GM19372 (cell line): Measurements from ENCODE around the gene CTNND2.
"Not testable (repeated sequence)": the region's sequence is repeated elsewhere in the genome, so short reads cannot be mapped to it uniquely, and the experiment has no call there.

Source experiments
- ATAC-seq: cut with Tn5 transposase; IDR thresholded peaks from one replicate; pipeline ENCODE4 v1.9.1; 2021; ENCODE audit warnings: mild to moderate bottlenecking, low read depth, moderate library complexity; ENCODE audit not compliant: unreplicated experiment

CTNND2 gene

GRCh38 chr5:11494340-11494739, 409.9 kb downstream of the CTNND2 start:
- no peak for ATAC-seq

DNA sequence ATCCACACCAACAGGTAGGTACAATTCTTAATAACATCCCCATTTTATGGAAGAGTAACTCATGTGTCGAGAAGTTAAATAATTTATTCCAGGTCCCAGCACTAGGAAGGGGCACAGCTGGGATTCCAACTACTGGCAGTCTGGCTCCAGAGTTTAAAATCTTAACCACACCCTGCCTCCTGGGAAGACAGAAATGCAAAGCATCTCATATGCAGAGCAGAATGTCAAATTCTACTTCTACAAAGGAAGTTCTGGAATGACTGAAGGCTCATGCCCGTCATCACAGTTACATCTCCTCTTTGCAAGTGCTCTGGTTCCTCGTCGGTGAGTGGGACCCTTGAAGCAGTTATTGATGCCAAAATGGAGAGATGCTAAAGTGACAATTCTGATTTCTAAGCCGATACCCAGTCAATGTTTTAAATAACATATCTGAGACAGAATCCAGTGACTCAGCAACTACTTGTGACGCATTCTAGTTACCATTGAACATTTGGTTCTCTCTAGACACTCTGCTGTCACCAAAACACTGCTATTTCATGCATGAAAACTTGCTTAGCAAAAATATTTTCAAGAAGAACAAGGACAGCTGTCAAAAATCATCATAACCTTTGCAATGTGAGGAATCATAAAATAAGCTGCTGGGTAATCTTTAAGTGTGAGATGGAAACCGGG, 412.7 kb downstream of the CTNND2 start:
- no peak for ATAC-seq

- ATAC-seq = no peak
Observed at GRCh38 chr5:11483630-11484029, 420.6 kb downstream of the CTNND2 start.

DNA sequence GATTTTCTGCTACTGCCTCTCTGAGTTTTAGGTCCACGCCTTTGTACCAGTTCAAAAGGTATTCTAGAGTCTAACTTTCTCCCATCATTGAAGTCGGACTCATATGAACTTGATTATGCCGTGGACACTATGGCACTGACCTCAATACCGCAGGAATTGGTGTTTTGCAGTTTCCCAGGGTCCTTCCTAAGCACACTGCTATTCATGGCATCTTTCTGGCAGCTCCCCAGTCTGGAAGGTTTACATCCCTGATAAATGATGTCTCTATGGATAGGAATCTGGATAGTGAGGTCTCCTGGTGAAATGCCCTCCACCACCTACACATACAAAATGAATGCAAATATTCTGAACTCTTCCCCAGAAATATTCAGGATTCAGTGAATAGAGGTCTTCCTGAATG, 422.2 kb downstream of the CTNND2 start:
- no peak for ATAC-seq

GRCh38 chr5:11477786-11478185, 426.5 kb downstream of the CTNND2 start:
- ATAC-seq = no peak

- ATAC-seq = no peak
Observed at GRCh38 chr5:11476866-11477265, 427.4 kb downstream of the CTNND2 start.

DNA sequence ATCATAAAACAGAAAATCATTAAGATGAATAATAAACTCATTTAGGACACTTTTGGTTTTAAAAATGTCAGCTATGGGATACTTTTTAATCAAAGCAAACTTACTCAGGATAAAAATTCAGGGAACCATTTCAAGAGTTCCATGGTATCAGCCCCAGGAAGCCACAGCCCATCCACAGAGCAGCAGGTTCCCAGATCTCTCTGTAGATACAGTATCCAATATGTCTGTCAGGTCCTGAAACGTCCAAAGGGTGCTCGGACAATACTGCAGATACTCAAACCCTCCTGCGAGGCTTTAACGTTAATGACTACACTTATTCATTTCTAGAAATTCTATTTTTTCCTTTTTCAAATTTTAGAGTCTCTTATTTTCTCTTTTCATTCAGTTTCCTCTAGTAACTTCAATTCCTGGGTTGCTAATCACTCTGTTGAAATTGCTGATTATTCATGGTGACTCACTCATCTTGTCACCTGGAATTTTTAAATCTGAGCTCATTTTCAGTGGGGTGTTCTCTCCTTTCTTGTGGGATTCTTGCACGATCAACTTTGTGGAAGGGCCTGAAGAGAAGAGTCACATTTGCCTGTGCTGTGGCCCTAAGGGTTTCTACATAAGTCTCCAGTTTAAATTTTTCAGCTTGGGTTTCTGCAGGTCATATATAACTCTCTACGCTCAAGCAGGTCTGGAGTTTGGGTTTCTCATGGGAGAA, 435.8 kb downstream of the CTNND2 start:
- no peak for ATAC-seq

- no peak for ATAC-seq
Observed at GRCh38 chr5:11467588-11467987, 436.7 kb downstream of the CTNND2 start.

- ATAC-seq = no peak
Observed at GRCh38 chr5:11459716-11460115, 444.5 kb downstream of the CTNND2 start.

DNA sequence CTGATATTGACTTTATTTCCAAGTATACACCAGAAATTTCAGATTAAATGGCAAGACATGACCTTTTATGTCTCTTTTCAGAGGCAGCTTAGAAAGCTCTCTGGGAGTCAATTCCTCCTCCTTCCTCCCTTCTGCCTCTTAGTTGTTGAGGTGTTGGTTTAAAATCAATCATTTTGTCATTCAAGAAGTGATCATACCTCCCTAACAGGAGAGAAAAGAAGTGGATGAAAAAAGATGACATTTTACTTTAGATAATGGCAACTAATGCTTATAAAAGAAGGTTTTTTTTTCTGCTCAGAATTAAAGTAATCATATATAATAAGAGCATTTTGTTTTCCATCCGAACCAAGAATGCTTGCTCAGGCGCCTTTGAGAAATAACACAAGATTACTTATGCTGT, 448.7 kb downstream of the CTNND2 start:
- no peak for ATAC-seq

GRCh38 chr5:11452852-11453251, 451.4 kb downstream of the CTNND2 start:
- no peak for ATAC-seq

DNA sequence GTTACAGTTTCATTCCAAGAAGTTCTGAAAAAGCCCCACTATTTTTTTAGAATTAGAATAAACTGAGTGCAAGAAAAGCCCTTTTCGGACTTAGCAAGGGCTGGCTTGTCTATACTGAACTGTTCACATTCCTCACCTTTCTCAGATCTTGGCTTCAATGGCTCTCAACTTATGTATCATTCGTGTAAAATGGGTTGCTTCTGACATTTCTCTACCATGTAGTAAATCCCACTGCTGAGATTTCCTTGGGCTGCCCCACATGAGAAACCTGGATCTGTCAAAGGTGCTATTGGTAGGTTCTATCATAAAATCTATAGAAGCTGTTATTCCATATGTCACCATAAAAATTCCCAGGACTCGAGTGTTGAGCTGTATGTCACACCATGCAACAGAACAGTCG, 454.3 kb downstream of the CTNND2 start:
- no peak for ATAC-seq

- ATAC-seq = no peak
Observed at GRCh38 chr5:11449217-11449616, 455.0 kb downstream of the CTNND2 start.

DNA sequence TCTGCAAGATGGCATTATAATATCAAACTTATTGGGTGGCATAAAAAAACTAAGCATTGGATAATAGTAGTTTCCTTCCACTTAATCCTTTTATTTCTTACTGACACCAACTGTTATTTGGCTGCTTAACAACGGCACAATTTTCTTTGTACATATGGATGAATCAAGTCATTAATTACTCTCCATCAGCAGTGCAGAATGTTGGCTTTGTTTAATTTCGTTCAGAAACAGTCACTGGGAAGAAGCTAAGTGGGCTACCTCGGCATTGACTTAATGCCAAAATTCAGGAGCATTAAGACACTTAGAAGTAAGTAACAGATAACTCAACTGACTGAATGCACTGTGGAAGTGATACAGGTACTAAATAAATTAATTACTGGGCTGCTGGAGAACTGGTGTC, 460.4 kb downstream of the CTNND2 start:
- no peak for ATAC-seq

- no peak for ATAC-seq
Observed at GRCh38 chr5:11432116-11432515, 472.1 kb downstream of the CTNND2 start.

GRCh38 chr5:11429254-11429653, 475.0 kb downstream of the CTNND2 start:
- no peak for ATAC-seq

- no peak for ATAC-seq
Observed at GRCh38 chr5:11427569-11427968, 476.7 kb downstream of the CTNND2 start.

DNA sequence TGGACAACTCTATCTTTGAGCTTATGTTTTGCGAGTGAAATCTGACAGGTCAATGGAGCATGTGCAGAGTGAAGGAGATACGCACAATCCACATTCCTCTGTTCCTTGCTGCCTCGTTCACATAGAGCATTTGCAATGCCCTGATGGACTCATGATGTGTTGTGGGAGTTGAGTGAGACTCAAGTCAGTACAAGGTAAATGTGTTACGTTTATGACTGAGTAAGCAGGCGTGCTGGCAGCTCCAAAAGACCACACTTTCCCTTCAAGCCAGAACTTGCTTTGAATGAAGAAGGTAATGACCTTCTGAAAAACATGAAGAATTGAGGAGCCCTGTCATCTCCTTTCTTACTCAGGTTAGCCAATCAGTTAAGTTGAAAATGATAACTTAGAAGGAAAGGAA, 477.8 kb downstream of the CTNND2 start:
- ATAC-seq = no peak

- no peak for ATAC-seq
Observed at GRCh38 chr5:11422342-11422741, 481.9 kb downstream of the CTNND2 start.

GRCh38 chr5:11420969-11421368, 483.3 kb downstream of the CTNND2 start:
- no peak for ATAC-seq

DNA sequence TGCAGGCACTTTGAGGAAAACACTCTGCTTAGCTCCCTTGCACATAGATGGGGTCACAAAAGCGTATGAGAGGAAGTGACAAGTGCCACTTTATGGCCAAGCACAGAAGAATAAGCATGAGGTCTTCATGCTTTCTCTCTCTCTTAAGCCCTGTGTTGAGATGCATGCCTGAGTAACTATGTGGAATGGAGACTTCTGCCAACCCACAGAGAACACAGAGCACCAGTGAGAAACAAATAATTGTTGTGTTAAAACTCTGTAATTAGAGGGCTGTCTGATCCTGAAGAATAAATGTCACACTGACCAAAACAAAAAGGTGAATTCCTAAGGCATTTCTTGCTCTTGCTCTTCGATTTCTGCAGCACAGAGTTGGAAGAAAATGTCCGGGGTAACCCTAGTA, 488.5 kb downstream of the CTNND2 start:
- ATAC-seq = no peak

- not testable (repeated sequence) for ATAC-seq
Observed at GRCh38 chr5:11414732-11415131, 489.5 kb downstream of the CTNND2 start.
